ENCODE measurements around the gene RNF2.

GRCh38 chr1:185074307-185074706 lies 28.9 kb downstream of the RNF2 start:
- no peak for TF ChIP-seq RAD21 (IDR thresholded peaks at IDR 0.05)
- TF ChIP-seq CTCF (IDR thresholded peaks at IDR 0.05; ENCODE audit: low read depth, low read length, missing input control): no peak
- no peak for TF ChIP-seq GABPA (IDR thresholded peaks at IDR 0.05 in 1 of 2, conservative IDR thresholded peaks at IDR 0.05 in 1 of 2)
- TF ChIP-seq YY1 (IDR thresholded peaks at IDR 0.05): no peak
- TF ChIP-seq ATF3 (IDR thresholded peaks at IDR 0.05): no peak
- no peak for TF ChIP-seq NR2F2 (IDR thresholded peaks at IDR 0.05)
- TF ChIP-seq TAF1 (conservative IDR thresholded peaks at IDR 0.05): no peak
- no peak for TF ChIP-seq ZBTB33 (IDR thresholded peaks at IDR 0.05)
- no peak for TF ChIP-seq FOXA2 (IDR thresholded peaks at IDR 0.05)
- no peak for TF ChIP-seq MAX (IDR thresholded peaks at IDR 0.05)
- TF ChIP-seq HNF4G (IDR thresholded peaks at IDR 0.05): no peak
- TF ChIP-seq SP1 (IDR thresholded peaks at IDR 0.05): no peak

Data from liver (tissue), 3 donors.